Measurements from ENCODE around the gene RASGRF1.
A peak's percentile ranks its signal among the peaks of the same experiment; 100 is the strongest.

RASGRF1 gene

GRCh38 chr15:79066391-79067071 is 24.0 kb downstream of the RASGRF1 start:
- no peak for DNase-seq

GRCh38 chr15:79065706-79066376 is 24.7 kb downstream of the RASGRF1 start:
- no peak for DNase-seq

- no peak for DNase-seq
Observed at GRCh38 chr15:79065361-79065705, 25.2 kb downstream of the RASGRF1 start.

GRCh38 chr15:79064496-79064895 is 26.1 kb downstream of the RASGRF1 start:
- DNase-seq, result no peak

GRCh38 chr15:79060175-79060574 is 30.4 kb downstream of the RASGRF1 start:
- no peak for DNase-seq

GRCh38 chr15:79059081-79059572 is 31.5 kb downstream of the RASGRF1 start:
- no peak for DNase-seq

GRCh38 chr15:79058260-79058850 is 32.2 kb downstream of the RASGRF1 start:
- no peak for DNase-seq

GRCh38 chr15:79057050-79057449 is 33.5 kb downstream of the RASGRF1 start:
- DNase-seq, result no peak

- no peak for DNase-seq
Observed at GRCh38 chr15:79054350-79054749, 36.2 kb downstream of the RASGRF1 start.

- peak in 1 of 2 experiments; percentile 21 for DNase-seq
Observed at GRCh38 chr15:79053894-79054293, 36.7 kb downstream of the RASGRF1 start.

GRCh38 chr15:79051941-79052731 is 38.4 kb downstream of the RASGRF1 start:
- peak; percentile 85 to 93 for DNase-seq

GRCh38 chr15:79051029-79051428 is 39.6 kb downstream of the RASGRF1 start:
- DNase-seq, result no peak

- peak in 1 of 2 experiments; percentile 74 for DNase-seq
Observed at GRCh38 chr15:79050341-79050740, 40.2 kb downstream of the RASGRF1 start.

- no peak for DNase-seq
Observed at GRCh38 chr15:79049416-79049815, 41.2 kb downstream of the RASGRF1 start.

GRCh38 chr15:79047676-79048439 is 42.7 kb downstream of the RASGRF1 start:
- DNase-seq, result no peak

GRCh38 chr15:79046691-79047404 is 43.7 kb downstream of the RASGRF1 start:
- DNase-seq, result no peak

GRCh38 chr15:79045041-79045440 is 45.5 kb downstream of the RASGRF1 start:
- DNase-seq, result peak in 1 of 2 experiments; percentile 22

- DNase-seq, result no peak
Observed at GRCh38 chr15:79042213-79042928, 48.2 kb downstream of the RASGRF1 start.

- peak; percentile 95 for DNase-seq
Observed at GRCh38 chr15:79041601-79042168, 48.9 kb downstream of the RASGRF1 start.

- no peak for DNase-seq
Observed at GRCh38 chr15:79037848-79038247, 52.7 kb downstream of the RASGRF1 start.

- DNase-seq, result no peak
Observed at GRCh38 chr15:79036323-79036722, 54.3 kb downstream of the RASGRF1 start.
